CD4-positive, alpha-beta T cell treated with Interleukin-2 at 100 ng/mL for 4 hours (primary cell): ENCODE results near the gene GNAL.
A peak's percentile ranks its signal among the peaks of the same experiment; 100 is the strongest.
"Not testable (repeated sequence)": the region's sequence is repeated elsewhere in the genome, so short reads cannot be mapped to it uniquely, and the experiment has no call there.

Source experiments
- DNase-seq: peaks from one replicate; pipeline ENCODE4 v3.0.0-alpha.2; 2020; ENCODE audit warnings: low spot score

Gene GNAL

DNA sequence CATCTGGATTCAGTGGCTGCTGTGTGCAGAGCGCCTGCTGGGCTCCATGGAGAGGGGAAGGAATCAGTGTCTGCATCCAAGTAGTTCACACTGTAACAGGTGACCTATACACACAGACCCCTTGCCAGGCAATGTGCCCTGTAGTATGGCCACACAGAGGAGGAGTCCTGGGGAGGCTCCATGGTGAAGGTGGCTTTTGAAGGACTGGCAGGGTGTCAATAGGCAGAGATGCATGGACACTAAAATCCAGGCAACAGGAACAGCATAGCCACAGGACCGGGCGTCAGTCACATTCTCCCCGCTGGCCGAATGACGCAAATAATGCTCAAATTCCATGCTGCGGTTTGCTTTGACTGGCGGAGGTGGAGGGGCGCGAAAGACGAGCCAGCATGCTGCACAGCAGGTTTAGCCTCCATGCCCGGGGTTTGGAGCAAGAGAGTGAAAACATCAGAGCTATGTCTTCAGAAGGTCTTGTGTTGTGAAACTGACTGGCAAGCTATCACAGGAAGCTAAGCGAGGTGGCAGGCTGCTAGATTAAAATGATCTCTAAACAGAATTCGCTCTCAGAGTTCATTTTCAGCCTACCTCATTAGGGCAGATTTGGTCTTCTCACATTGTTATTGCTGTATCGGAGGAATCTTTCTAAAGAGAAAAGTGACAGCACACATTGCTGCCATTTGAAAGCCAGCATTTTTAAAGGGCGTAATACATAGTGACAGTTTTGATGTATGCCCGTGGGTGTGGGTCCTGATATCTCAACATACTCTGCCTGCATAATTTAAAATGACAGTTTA is 161.0 kb downstream of the GNAL start:
- peak; percentile 47 for DNase-seq

GRCh38 chr18:11850821-11851145 is 161.7 kb downstream of the GNAL start:
- DNase-seq: peak; percentile 65

DNA sequence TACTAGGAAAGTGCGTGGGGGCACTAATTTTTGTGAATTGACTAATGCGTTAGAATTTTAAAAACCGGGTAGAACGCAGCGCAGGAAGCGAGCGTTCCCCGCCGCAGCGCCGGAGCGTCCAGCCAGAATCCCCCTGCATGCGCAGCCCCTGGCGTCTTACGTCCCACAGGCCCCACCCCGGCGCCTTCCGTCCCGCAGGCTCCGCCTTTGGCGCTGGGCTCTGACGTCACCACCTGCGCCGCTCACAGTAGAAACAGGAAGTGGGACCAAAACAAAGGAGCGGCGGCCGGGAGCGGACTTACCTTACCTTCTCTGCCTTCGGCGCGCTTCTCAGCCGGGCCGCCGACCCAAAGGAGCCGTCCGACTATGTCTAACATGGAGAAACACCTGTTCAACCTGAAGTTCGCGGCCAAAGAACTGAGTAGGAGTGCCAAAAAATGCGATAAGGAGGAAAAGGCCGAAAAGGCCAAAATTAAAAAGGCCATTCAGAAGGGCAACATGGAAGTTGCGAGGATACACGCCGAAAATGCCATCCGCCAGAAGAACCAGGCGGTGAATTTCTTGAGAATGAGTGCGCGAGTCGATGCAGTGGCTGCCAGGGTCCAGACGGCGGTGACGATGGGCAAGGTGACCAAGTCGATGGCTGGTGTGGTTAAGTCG is 162.2 kb downstream of the GNAL start, which contains the start of gene CHMP1B:
CHMP1B (plus strand) TSS at position 268 of the 660 bp plus-strand sequence; CDS start at position 367, 99 bp downstream.
- peak; percentile 95 for DNase-seq

GRCh38 chr18:11851806-11852337 is 162.8 kb downstream of the GNAL start:
- DNase-seq: peak; percentile 42

DNA sequence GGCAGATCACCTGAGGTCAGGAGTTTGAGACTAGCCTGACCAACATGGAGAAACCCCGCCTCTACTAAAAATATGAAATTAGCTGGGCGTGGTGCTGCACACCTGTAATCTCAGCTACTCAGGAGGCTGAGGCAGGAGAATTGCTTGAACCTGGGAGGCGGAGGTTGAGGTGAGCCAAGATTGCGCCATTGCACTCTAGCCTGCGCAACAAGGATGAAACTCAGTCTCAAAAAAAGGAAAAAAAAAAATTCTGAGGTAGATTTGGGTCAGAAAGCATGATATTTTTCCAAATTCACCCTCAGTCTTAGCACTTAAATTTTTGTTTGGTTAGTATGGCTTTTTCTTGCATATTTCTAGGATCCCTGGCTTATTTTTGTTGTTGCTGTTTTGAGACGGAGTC is 165.5 kb downstream of the GNAL start:
- DNase-seq: not testable (repeated sequence)

GRCh38 chr18:11857177-11857887 is 168.3 kb downstream of the GNAL start:
- no peak for DNase-seq

DNA sequence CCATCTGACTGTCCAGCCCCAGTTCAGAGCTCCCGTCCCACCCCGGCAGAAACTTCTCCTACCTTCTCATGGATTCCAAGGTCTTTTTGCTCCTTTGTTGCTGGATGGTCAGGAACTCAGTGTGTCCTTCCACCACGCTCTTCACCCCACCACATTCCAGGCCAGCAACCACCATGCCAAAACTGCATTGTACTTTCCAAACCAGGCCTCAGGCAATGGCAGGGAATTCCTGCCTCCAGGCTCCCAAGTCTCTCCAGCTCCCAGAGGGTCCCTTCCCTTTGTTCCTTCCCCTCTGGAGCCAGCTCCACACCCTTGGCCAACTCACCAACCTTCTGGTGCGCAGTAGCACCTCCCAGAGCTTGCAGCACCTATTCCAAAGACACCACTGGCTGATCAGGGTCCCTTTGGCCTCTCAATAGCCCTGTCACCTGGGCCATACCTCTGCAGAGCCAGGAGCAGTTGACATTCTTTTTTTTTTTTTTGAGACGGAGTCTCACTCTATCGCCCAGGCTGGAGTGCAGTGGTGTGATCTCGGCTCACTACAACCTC is 170.3 kb downstream of the GNAL start:
- no peak for DNase-seq

- no peak for DNase-seq
These were observed 170.9 kb downstream of the GNAL start for GRCh38 chr18:11859903-11860407.

- DNase-seq: no peak
These were observed 171.8 kb downstream of the GNAL start for GRCh38 chr18:11860594-11861450.

DNA sequence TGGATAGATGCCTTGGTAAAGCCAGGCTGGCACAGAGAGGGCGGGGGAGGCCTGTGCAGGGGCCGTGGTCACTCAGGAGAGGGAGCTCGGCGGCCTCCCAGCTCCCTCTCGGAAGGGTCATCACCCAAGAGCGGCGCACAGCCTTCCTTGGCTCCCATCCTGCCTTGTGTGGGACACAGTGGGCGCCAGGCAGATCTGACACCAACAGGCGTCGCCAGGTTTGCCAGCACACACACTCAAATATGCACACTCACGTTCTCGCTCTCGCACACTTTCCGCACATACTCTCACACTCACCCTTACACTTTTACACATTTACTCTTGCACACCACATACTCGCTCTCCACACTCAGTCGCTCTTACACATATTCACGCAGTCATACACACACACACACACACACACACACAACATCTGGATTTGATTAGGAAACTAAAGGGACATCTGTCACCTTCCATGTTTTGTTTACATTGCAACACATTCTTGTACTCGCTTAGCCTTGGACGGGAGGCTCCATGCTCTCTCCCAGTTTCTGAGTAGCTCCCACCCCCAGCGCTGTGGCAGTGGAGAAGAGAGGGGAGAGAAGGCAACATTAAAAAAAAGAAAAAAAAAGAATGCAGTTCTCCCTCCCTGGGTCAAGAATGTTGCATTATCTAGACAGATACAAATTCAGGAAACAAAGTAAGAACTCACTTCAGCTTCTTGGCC is 172.7 kb downstream of the GNAL start:
- DNase-seq: no peak

DNA sequence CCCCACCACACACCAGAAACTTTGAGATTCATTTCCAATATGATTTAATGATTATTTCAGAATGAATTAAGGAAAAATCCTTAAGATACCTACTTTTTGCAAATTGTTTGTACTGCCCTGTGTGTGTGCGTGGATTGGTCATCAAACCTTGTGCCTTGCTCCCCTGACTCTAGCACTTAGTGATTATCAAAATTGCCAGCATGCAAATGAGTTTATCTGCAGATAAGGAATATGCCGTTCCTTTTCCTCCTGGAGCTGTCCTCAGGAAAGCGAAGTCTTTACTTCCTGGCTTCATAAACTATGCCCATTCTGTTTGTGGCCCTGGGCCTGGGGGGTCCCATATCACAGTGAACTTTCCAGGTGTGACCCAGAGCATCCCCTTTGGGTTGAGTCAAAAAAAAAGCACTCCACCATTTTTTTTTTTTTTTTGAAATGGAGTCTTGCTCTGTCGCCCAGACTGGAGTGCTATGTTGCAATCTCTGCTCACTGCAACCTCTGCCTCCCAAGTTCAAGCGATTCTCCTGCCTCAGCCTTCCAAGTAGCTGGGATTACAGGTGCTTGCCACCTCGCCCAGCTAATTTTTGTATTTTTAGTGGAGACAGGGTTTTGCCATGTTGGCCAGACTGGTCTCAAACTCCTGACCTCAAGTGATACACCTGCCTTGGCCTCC is 173.5 kb downstream of the GNAL start:
- DNase-seq: no peak

- no peak for DNase-seq
These were observed 175.4 kb downstream of the GNAL start for GRCh38 chr18:11864471-11864870.

GRCh38 chr18:11865071-11865470 is 176.0 kb downstream of the GNAL start:
- no peak for DNase-seq

DNA sequence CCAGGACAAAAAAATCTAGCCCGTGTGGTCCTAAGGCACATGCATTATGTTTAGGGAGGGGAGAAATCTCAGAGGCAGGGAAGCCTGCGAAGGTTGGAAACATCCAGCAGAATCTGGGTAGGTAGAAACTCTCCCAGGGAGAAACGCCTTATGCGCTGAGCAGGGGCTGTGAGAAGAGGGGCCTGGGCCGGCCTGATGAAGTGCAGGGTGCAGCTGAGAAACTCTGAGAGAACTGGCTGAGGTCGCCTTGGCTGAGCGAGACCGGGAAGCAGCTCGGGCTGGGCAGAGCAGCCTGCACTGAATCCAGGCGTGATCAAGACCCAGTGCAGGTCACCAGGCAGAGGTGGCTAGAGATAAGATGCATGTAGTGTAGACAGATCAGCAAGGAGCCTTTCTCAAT is 177.3 kb downstream of the GNAL start:
- DNase-seq: no peak

GRCh38 chr18:11866764-11867163 is 177.7 kb downstream of the GNAL start:
- no peak for DNase-seq

GRCh38 chr18:11868230-11868629 is 179.2 kb downstream of the GNAL start:
- DNase-seq: no peak

- DNase-seq: peak; percentile 24
These were observed 182.4 kb downstream of the GNAL start for GRCh38 chr18:11871501-11871900.

- peak; percentile 10 for DNase-seq
These were observed 183.5 kb downstream of the GNAL start for GRCh38 chr18:11872479-11873136.

DNA sequence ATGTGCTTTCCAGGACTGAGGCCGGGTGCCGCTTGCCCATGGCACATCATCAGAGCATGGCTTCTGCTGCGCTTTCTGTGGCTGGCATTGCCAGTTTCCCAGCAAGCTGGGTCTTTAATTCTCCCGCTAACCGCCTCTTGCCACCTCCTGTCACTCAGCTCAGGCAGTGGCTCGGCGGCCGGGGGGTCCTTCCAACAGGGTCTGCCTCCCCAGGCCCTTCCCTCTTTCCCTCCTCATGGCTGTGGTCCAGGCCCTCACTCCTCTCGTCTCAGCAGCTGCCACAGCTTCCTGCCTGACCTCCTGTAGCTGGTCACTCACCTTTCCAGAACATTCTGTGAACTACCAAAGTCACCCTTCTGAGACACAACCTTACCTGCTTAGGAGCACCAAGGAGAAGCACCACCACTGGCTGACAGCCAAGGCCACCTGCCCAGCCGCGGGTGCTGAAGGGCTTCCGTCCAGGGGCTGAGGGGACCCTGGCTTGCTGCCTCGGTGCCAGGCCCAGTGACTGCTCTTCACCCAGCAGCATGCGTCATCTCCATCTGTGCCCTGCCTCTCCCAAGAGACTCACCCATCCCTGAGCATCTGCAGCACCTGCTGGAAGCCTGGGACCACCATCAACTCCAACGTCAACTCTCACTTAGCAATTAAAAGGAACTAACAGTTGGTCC is 184.7 kb downstream of the GNAL start:
- DNase-seq: no peak
